ENCODE data around the gene KPNA2.
"Not testable (repeated sequence)": the region's sequence is repeated elsewhere in the genome, so short reads cannot be mapped to it uniquely, and the experiment has no call there.

KPNA2 gene

DNA sequence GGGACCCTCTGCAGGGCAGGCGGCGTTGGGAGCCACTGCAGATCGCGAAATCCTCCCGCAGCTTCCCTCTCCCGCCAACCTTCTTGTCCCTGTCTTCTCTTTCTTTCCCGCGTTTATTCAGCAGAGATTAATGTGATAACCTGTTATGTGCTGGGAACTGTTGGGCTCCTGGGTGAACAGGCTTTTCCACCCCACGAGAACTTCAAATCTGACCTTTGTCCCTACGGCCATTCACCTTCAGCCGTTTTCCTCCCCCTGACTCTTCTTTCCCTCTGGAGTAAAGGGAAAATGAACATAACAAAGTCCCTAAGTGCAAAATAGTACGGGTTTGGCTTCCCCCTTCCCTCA is 15.2 kb upstream of the KPNA2 start:
- no peak for DNase-seq (ENCODE audit: low spot score)

GRCh38 chr17:68020791-68021190 is 14.7 kb upstream of the KPNA2 start:
- not testable (repeated sequence) for DNase-seq (ENCODE audit: low spot score)

DNA sequence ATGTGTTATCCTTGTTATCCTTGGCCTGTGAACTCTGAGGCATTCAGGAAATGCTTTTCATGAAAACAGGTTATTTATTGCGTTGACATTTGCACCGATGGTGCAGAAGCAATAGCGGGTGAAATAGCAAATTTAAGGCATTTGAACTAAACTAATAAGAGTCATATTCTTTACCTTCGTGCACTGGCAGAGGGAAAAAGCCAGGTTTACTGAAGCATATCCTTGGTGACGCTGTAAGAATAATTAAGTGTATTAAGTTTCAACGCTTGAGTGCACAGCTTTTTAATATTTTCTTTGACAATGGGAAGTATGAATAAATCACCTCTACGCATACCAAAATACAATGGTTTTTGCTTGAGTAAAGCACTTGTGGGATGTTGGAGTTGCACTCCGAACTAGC is 13.6 kb upstream of the KPNA2 start:
- no peak for DNase-seq (ENCODE audit: low spot score)

GRCh38 chr17:68022547-68022946 is 13.0 kb upstream of the KPNA2 start:
- not testable (repeated sequence) for DNase-seq (ENCODE audit: low spot score)

DNA sequence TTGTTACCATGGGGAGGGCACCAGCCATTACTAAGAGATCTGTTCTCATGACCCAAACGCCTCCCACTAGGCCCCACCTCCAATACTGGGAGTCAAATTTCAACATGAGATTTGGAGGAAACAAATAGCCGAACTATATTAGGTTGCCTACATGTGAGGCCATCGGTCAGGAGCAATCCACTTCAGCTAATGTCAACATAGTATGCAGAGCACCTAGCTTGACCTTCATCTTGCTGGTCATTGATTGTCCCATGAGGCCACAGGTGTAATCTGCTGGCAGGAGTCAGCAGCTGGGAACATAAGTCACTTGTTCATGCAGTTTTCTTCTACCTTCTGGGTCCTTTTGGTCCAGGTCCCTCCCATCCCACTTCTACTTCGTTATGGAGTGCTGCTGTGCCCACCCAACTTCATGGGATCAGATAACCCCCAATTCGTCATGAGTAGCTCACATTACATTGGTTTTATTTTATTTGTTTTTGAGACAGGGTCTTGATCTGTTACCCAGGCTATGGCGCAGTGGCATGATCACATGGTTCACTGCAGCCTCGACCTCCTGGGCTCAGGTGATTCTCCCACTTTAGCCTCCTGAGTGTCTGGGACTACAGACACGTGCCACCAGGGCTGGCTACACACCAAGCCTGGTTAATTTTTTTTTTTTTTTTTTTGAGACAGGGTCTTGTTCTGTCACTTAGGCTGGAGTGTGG is 5.9 kb upstream of the KPNA2 start:
- DNase-seq (ENCODE audit: low spot score) = no peak

- DNase-seq (ENCODE audit: low spot score) = peak; percentile 92
Measured at GRCh38 chr17:68033636-68034451, 1.7 kb upstream of the KPNA2 start.

DNA sequence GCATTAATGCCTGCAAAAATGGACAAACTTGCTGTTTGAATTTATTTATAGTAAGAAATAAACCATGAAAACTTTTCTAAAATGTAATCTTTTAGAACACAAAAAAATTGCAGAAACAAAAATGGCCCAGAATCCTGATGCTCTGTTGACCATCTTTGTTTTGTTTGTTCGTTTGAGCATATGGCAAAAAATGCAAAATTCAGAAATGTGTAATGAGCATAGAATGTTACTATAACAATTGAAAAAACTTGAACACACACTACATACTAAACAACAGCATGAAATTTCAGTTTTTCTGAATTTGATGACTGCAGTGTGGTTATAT is 1.1 kb upstream of the KPNA2 start:
- DNase-seq (ENCODE audit: low spot score) = no peak

DNA sequence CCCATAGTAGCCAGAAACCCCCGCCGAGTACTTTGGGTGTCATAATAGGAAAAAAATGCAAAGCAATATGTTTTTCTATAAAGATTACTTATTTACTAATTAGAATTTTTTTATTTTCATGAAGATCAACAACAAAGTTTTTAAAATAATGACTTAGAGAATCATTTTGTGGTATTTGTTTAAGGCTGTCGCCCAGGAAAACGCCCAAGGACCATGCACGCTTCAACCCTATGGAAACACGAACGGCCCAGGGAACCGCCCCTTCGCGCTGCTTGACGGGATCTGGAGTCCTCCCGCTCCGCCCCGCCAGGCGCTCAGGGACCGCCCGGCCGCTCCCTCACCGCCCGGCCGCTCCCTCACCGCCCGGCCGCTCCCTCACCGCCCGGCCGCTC is 408 bp upstream of the KPNA2 start:
- no peak for DNase-seq (ENCODE audit: low spot score)

DNA sequence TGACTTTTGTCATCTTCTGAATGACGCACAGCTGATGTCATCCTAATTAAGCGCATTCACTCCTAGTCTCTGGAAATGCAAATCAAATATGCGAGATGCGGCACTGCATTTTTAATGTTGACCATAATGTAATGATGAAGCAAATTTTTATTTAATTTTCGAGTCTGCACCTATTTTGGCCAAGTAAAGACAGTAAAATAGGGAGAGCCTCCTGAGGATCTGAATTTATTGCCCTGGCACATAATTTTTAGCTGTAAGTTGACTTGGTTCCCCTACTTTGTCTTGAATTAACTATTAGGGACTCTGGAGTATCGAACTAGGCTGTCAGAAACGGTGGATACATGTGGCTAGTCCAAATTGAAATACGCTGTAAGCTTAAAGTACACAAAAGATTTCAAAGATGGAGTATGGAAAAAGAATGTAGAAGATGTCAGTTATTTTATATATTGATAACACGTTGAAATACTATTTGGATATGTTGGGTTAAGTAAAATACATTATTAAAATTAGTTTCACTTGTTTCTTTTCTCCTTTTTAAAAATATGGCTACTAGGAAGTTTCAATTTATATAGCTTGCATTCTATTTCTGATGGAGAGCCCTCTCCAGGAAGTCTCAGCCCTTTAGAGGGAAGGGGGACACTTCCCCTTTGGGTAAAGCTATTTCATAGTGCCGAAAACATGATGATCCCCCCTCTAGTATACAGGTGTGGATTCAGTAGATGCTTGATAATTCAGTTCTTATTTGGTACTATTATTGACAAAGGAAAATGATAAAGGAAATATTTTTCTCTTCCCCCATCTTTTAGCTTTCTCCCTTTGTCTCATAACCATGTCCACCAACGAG is 991 bp downstream of the KPNA2 start:
- DNase-seq (ENCODE audit: low spot score) = peak; percentile 49

GRCh38 chr17:68047153-68047846 is 11.8 kb downstream of the KPNA2 start:
- no peak for DNase-seq (ENCODE audit: low spot score)

GRCh38 chr17:68047890-68048542 is 12.5 kb downstream of the KPNA2 start:
- DNase-seq (ENCODE audit: low spot score) = not testable (repeated sequence)

GRCh38 chr17:68048996-68049395 is 13.5 kb downstream of the KPNA2 start:
- peak; percentile 51 for DNase-seq (ENCODE audit: low spot score)

GRCh38 chr17:68049812-68050437 is 14.4 kb downstream of the KPNA2 start:
- not testable (repeated sequence) for DNase-seq (ENCODE audit: low spot score)

DNA sequence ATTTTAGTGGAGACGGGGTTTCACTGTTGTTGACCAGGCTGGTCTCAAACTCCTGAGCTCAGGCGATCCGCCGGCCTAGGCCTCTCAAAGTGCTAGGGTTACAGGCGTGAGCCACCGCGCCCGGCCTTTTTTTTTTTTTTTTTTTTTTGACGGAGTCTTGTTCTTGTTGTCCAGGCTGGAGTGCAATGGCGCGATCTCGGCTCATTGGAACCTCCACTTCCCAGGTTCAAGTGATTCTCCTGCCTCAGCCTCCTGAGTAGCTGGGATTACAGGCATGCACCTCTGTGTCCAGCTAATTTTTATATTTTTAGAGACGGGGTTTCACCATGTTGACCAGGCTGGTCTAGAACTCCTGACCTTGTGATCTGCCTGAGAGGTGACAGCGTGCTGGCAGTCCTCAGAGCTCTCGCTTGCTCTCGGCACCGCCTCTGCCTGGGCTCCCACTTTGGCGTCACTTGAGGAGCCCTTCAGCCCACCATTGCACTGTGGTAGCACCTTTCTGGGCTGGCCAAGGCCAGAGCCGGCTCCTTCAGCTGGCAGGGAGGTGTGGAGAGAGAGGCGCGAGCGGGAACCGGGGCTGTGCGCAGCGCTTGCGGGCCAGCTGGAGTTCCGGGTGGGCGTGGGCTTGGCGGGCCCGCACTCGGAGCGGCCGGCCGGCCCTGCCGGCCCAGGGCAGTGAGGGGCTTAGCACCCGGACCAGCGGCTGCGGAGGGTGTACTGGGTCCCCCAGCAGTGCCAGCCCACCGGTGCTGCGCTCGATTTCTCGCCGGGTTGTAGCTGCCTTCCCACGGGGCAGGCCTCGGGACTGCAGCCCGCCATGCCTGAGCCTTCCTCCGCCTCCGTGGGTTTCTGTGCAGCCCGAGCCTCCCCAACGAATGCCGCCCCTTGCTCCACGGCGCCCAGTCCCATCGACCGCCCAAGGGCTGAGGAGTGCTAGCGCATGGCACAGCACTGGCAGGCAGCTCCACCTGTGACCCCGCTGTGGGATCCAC is 16.1 kb downstream of the KPNA2 start:
- not testable (repeated sequence) for DNase-seq (ENCODE audit: low spot score)

- no peak for DNase-seq (ENCODE audit: low spot score)
Measured at GRCh38 chr17:68052810-68053209, 17.3 kb downstream of the KPNA2 start.

GRCh38 chr17:68053231-68054013 is 17.9 kb downstream of the KPNA2 start:
- DNase-seq (ENCODE audit: low spot score) = no peak

DNA sequence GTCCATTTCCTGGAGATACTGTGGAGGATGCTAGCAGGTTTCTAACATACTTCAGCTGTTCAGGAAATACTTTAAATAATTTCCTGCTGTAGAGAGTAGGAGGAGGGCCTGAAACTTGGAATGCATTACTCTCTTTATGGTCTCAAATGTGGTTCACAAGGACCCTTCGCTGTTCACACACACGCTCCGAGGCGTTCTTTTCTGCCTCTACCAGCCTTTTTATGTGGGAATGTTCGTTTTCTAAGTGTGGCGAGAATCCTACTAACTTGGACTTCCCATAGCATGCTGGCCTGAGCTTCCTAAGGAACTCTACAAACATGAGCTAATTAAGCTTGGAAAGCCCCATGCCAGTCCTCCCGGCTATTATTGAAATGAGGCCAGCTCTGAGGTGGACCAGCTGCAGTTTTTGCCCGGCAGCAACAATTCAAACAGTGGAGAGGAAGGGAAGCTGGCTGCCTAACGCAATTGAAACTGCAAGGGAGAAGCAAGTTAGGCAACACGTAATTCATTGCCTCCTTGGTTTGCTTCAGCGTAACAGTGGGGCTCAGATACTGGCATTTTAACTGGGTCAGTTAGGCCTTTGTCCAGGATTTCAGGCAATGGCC is 18.9 kb downstream of the KPNA2 start:
- peak; percentile 11 for DNase-seq (ENCODE audit: low spot score)

- DNase-seq (ENCODE audit: low spot score) = peak; percentile 43
Measured at GRCh38 chr17:68057531-68057952, 22.0 kb downstream of the KPNA2 start.

DNA sequence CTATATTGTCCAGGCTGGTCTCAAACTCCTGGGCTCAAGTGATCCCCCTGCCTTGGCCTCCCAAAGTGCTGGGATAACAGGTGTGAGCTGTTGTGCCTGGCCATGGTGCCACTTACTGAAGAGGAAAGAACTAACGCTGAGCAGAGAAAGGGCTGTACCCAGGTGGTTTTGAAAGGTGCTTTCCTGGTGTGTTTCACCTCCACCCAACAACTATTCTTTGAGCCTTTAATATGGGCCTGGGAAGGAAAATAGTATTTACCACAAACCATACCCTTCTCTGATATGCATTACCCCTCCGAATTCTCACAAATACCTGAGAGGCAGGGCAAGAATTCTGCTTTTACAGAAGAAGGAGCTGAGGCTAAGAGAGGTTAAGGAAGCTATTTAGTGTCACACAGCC is 24.8 kb downstream of the KPNA2 start:
- no peak for DNase-seq (ENCODE audit: low spot score)

All from SW480 (cell line).